A549 (cell line): ENCODE measurements around the gene PITPNB.

Source experiments
- CBX8 ChIP-seq: fragments of 200-600 bp; sonication (generic); IDR thresholded peaks from 2 replicates; pipeline ENCODE4 v1.6.1; 2016
- CTCF ChIP-seq: fragments of >200 bp; sonication (Bioruptor Twin); formaldehyde crosslinking; IDR thresholded peaks from 3 replicates; pipeline ENCODE4 v1.5.1; 2016
- ESRRA ChIP-seq: fragments of 150-350 bp; IDR thresholded peaks from 2 replicates; pipeline ENCODE4 v1.6.1; 2014; ENCODE audit warnings: mild to moderate bottlenecking, low read length, borderline replicate concordance
- FOSL2 ChIP-seq, 2 experiments: fragments of 450-650 bp in 1 of 2; fragments of >200 bp in 1 of 2; sonication (Bioruptor Twin) in 1 of 2; formaldehyde crosslinking; IDR thresholded peaks; 2 replicates each; pipeline versions ENCODE4 v1.5.0 to v1.6.1; 2016 to 2020; ENCODE audit warnings: mild to moderate bottlenecking in 1 of 2, moderate library complexity in 1 of 2
- JUNB ChIP-seq: fragments of >200 bp; sonication (Bioruptor Twin); formaldehyde crosslinking; IDR thresholded peaks from 2 replicates; pipeline ENCODE4 v1.6.1; 2016
- MAFK ChIP-seq: fragments of 450-650 bp; IDR thresholded peaks from 2 replicates; pipeline ENCODE4 v1.6.1; 2014; ENCODE audit not compliant: partially characterized antibody
- POLR2A ChIP-seq: IDR thresholded peaks from 2 replicates; pipeline ENCODE4 v1.6.1; 2012; ENCODE audit warnings: mild to moderate bottlenecking, low read length
- POLR2AphosphoS2 ChIP-seq: conservative IDR thresholded peaks from 2 replicates; pipeline ENCODE4 v1.6.1; 2012; ENCODE audit warnings: low read length, improper control_type of control experiment, inconsistent platforms
- RARB ChIP-seq: fragments of 250-450 bp; sonication (Bioruptor Pico); IDR thresholded peaks from 2 replicates; pipeline ENCODE4 v1.8.0; 2021; ENCODE audit warnings: mild to moderate bottlenecking, moderate library complexity
- TP53 ChIP-seq: fragments of 250-450 bp; sonication (Bioruptor Pico); IDR thresholded peaks from 2 replicates; pipeline ENCODE4 v1.5.0; 2021; ENCODE audit warnings: mild to moderate bottlenecking, moderate library complexity
- TF ChIP-seq, protein P1 (sequence below): IDR thresholded peaks from 2 replicates; pipeline ENCODE4 v1.6.1; 2012

- TF ChIP-seq JUNB, result no peak
- TF ChIP-seq CTCF, result no peak
- TF ChIP-seq, protein P1, sequence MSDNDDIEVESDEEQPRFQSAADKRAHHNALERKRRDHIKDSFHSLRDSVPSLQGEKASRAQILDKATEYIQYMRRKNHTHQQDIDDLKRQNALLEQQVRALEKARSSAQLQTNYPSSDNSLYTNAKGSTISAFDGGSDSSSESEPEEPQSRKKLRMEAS, result no peak
- no peak for TF ChIP-seq POLR2A
- no peak for TF ChIP-seq POLR2AphosphoS2
- TF ChIP-seq MAFK, result no peak
- TF ChIP-seq TP53 (CRISPR knock-in tag), result no peak
- TF ChIP-seq RARB (CRISPR knock-in tag), result no peak
- TF ChIP-seq CBX8, result no peak
- TF ChIP-seq ESRRA, result no peak
- TF ChIP-seq FOSL2 (IDR thresholded peaks at IDR 0.05), result no peak
- TF ChIP-seq FOSL2 (CRISPR knock-in tag; IDR thresholded peaks at IDR 0.05), result no peak
Measured at GRCh38 chr22:27900153-27900552, 18.9 kb downstream of the PITPNB start.
